Activated T-helper 1 cell treated with anti-CD3 and anti-CD28 coated beads, Interleukin-2, amount 50 U/mL, for 16 hours (primary cell): ENCODE data around the gene NXF1.

Source experiments
- DNase-seq, 2 donors: peaks; one replicate each; pipeline ENCODE4 v3.0.0-alpha.2; 2020; ENCODE audit warnings: low read depth in 1 of 2, low spot score in 1 of 2

Gene NXF1

DNA sequence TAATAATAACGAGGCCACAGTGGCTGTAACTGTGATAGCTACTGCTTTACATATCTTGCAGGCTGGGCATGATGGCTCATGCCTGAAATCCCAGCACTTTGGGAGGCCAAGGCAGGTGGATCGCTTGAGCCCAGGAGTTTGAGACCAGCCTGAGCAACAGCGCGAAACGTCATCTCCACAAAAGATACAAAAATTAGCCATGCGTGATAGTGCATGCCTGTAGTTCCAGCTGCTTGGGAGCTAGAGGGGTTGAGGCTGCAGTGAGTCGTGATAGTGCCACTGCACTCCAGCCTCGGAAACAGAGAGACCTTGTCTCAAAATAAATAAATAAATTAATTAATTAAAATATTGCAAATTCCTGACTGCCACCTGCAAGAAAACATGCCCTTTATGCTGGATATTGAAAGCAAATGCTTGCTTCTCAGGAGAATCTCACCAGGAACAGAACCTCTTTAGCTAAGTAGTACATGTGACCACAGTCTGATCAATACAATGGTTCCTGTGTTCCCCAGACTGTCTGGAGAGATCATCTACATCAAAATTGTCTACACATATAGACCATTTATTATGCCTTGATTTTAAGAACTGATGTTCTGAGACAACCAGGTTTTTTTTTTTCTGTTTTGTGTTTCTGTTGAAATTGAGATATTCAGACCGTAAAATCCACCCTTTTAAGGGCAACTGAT is 57.6 kb downstream of the NXF1 start:
- no peak for DNase-seq
